Suprapubic skin (tissue), 4 donors: ENCODE results near the gene CBFA2T3.

Experiments
- EP300 ChIP-seq: sonication (generic); formaldehyde crosslinking; IDR thresholded peaks from one replicate; pipeline ENCODE4 v1.6.1; 2017; ENCODE audit warnings: antibody characterized with exemption
- POLR2A ChIP-seq, 2 donors: fragments of 450-650 bp; IDR thresholded peaks; one replicate each; pipeline ENCODE4 v1.6.1; 2017; ENCODE audit warnings: antibody characterized with exemption in 2 of 2, mild to moderate bottlenecking in 2 of 2, moderate library complexity in 2 of 2
- POLR2AphosphoS5 ChIP-seq, 3 donors: sonication (generic); formaldehyde crosslinking; IDR thresholded peaks; one replicate each; pipeline ENCODE4 v1.6.1; 2017; ENCODE audit warnings: antibody characterized with exemption in 3 of 3
- TF ChIP-seq, protein P1 (sequence below), 2 donors: fragments of 200-600 bp in 1 of 2; fragments of 450-650 bp in 1 of 2; sonication (generic) in 1 of 2; IDR thresholded peaks; one replicate each; pipeline ENCODE4 v1.5.1; 2016 to 2019; ENCODE audit warnings: antibody characterized with exemption in 2 of 2, mild to moderate bottlenecking in 1 of 2, moderate library complexity in 1 of 2

DNA sequence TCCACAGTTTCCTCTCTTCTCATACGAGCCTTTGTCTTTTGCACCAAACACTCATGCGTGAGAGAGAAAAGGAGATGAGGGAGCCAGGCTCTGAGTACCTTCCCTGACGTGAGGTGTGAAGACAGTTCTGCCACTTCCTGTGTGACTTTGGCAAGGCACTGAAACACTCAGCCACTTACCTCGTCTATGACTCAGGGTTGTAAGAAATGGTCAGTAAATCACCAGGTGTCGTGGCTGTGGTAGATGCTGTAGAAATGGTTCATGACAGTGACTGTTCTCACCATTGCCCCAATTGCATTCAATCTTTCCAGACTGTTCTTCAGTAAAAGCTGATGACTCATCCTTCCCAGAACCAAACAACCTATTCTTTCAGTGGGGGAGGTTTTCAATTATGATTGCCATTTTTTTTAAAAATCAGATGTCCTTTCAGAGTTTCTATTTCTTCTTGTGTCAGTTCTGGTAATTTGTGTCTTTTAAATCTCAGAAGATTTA lies 49.2 kb upstream of the CBFA2T3 start:
- TF ChIP-seq POLR2A (IDR thresholded peaks at IDR 0.05), result no peak
- TF ChIP-seq, protein P1, sequence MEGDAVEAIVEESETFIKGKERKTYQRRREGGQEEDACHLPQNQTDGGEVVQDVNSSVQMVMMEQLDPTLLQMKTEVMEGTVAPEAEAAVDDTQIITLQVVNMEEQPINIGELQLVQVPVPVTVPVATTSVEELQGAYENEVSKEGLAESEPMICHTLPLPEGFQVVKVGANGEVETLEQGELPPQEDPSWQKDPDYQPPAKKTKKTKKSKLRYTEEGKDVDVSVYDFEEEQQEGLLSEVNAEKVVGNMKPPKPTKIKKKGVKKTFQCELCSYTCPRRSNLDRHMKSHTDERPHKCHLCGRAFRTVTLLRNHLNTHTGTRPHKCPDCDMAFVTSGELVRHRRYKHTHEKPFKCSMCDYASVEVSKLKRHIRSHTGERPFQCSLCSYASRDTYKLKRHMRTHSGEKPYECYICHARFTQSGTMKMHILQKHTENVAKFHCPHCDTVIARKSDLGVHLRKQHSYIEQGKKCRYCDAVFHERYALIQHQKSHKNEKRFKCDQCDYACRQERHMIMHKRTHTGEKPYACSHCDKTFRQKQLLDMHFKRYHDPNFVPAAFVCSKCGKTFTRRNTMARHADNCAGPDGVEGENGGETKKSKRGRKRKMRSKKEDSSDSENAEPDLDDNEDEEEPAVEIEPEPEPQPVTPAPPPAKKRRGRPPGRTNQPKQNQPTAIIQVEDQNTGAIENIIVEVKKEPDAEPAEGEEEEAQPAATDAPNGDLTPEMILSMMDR (IDR thresholded peaks at IDR 0.05), result no peak
- TF ChIP-seq POLR2AphosphoS5 (IDR thresholded peaks at IDR 0.05), result no peak
- no peak for TF ChIP-seq EP300
